DMS 273 treated with DMSO at 0.1 percent for 48 hours (cell line): ENCODE results near the gene ARL2.
"Not testable (repeated sequence)": the region's sequence is repeated elsewhere in the genome, so short reads cannot be mapped to it uniquely, and the experiment has no call there.

Experiments used
- DNase-seq: peaks from one replicate; lab custom pipeline; 2025; lab: John Stamatoyannopoulos, UW

ARL2 gene

DNA sequence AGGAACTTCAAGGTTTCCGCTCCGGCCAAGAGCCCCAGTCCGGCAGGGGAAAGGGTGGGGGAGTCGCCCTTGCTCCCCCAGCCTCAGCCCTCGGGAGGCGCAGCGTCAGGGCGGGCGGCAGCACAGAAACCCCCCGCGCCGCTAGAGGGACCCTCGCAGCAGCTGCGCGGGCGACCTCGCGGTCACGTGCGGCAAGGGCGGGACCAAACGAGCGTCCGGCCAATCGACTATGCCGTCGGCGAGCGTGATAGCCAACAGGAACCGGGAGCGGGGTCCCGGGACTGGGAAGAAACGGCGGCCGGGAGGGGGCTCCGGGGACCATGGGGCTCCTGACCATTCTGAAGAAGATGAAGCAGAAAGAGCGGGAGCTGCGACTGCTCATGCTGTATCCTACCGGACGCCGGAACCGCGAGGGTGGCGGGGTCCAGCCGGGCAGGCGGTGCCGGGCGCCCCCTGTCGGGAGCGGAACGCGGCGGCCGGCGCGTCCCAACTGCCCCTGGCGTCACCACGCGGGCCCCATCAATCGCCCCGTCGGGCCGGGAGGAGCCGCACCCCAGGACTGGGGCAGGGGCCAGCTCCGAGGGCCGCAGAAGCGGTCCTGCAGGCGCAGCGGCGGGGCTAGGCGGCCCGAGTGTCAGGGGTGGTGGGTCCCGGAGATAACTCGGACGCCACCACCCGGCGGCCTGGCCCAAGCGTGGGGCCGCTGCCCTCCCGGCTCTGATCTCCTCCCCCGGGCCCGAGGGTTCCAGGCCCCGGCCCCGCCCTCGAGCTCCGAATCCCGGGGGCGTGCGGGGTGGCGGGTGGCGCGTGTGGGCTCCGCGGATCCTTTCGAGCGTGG is at the start of gene ARL2:
Gene ARL2, plus strand, starts transcription at position 273 of the 838 bp plus-strand sequence. Its CDS starts 48 bp downstream, at position 321.
- peak; percentile 62 for DNase-seq

DNA sequence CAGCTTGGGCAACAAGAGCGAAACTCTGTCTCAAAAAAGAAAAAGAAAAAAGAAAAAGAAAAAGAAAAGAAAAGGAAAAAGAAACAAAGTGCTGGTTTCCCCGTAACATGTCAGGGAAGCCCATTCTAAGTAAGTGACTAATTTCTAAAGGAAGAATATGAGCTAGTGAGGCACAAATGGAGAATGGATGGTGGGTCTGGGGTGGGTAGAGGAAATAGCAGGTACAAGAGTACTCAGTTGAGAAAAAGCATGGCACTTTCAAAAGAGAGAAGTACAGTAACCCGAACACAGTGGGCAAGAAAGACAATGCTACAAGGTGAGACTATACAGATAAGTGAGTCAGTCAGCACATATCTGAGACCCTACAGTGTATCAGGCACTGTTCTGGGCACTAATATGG is 46.6 kb upstream of the ARL2 start:
- no peak for DNase-seq

DNA sequence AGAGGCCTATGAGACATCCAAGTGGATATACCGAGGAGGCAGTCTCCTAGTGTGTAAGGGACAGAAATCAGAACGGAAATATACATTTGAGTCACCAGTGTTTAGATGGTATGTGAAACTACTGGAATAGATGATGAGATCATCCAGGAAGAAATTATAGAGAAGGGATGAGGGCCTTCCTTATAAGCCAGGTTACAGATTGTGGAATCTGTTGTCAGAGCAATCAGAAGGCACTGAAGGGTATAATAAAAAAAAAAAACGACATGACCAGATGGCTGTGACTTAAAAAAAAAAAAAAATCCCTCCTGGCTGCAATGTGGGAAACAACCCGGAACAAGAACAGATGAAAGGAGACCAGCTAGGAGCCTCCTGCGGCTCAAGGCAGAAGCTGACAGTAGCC is 44.8 kb upstream of the ARL2 start:
- peak; percentile 22 for DNase-seq

GRCh38 chr11:64970731-64971151 is 43.2 kb upstream of the ARL2 start:
- no peak for DNase-seq

GRCh38 chr11:64971421-64972233 is 42.3 kb upstream of the ARL2 start, which contains the start of gene MAJIN:
TSS of gene MAJIN (minus strand) at chr11:64972108. CDS start at chr11:64959405, 12,703 bp downstream.
- no peak for DNase-seq

GRCh38 chr11:64974124-64974523 is 39.8 kb upstream of the ARL2 start:
- DNase-seq = no peak

DNA sequence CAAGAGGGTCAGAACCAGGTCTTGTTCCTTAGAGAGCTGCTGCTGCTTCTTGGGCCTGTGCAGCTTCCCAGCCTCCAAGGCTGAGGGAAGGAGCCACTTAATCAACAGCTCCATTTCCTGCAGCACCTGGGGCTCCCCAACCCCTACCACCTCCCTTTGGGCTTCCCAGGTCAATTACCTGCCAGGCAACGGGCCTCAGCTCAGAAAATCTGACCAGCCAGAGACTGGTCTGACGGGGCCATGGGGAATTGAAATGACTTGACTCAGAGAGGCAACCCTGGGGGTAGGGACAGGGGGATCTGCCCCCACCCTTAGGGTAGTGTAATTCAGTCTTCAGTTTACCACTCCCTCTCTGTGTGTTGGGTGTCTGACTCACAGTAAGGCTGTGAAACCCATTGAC is 37.3 kb upstream of the ARL2 start:
- no peak for DNase-seq

DNA sequence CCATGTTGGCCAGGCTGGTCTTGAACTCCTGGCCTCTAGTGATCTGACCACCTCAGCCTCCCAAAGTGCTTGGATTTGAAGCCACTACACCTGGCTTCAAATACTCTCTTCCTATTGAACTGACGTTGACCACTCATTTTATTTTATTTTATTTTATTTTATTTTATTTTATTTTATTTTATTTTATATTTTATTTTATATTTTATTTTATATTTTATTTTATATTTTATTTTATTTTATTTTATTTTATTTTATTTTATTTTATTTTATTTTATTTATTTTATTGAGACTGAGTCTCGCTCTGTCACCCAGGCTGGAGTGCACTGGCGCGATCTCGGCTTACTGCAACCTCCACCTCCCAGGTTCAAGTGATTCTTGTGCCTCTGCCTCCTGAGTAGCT is 30.6 kb upstream of the ARL2 start:
- DNase-seq = not testable (repeated sequence)

DNA sequence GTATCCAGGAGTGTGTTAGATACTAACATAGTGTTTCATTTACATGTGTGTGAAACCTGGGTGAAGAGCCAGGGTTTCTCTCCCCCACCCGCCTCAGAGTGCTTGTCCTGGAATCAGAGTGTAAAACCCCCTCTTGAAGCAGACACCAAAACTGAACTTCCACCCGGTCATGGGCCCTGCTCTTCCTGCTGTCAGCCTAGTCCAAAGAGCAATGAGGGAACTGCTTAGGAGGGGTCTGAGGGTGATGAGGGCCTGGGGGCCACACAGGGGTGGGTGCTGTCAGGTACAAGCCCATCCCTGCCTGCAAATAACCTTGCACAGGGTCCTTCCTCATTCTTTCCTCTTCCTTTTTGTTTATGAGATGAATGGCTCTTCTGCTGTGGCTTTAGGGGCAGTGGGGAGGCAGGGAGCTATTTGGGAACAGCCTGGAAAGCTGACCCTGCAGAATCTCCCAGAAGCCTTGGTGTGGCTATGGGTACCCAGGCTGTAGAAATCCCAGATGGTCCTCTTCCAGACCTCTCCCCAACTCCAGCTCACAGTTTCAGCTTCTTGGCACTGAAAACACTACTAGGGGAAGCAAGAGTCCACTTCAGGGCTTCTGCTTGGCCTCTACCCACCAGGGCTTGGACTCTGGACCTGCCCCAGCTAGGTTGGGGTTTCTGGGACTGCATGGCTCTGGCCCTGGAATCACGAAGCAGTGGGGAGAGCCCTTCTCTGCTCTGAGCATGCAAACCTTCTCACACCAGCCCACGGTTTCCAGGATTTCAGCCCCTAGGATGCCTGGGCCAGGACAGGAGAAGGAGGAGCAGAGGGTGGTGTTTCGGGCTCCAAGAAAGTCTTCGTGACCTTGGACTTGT is 25.7 kb upstream of the ARL2 start:
- DNase-seq = no peak

DNA sequence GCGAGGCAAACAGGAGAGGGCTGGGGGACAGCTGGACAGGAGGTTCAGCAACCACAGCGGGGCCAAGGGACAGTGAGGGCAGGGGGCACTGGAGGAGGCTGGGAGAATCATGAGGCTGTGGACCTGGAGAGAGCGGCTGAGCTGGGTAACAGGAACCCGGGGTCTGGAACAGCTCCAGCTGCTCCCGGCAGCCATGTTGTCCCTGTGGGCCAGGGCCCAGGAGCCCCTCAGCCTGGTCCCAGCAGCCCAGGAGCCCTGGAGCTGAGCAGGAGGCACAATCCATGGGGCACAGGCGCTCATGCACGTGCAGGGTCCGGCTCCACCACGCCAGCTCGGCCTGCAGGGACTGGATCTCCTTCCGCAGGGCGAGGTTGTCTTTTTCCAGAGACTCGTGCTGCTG is 24.5 kb upstream of the ARL2 start:
- DNase-seq = no peak

- DNase-seq = no peak
These were observed 23.6 kb upstream of the ARL2 start for GRCh38 chr11:64990222-64990923.

GRCh38 chr11:64994318-64994717 is 19.6 kb upstream of the ARL2 start:
- no peak for DNase-seq

- DNase-seq = no peak
These were observed 17.6 kb upstream of the ARL2 start for GRCh38 chr11:64996327-64996709.

DNA sequence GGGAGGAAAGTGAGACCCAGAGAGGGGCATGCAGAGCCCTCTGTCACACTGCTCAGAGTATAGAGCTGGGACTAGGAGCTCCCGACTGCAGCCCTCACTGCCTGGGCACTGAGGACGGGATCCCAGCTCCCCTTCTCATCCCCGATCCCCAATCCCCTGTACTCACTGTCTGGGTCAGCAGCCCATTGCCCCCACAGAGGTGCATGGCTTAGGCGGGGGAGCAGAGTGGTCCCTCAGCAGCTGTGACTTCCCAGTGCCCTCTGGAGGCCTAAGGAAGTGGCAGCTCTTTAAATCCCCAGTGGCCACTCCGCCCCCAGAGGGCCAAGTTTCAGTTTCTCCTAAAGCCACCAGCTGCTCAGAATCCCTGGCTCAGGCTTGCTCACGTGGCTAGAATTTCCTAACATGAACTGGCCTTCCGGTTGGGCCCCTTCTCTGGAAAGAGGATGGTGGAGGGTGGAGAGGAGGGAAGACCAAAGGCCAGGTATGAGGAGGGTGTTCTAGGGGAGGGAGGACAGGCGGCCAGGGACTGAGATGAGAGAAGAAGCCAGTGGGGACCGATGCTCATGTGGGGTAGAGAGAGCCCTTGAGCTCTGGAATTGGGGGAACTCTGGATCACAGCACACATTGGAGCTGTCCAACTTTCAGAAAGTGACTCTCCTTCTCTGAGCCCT is 17.1 kb upstream of the ARL2 start, which contains the start of gene BATF2:
Gene BATF2, minus strand, starts transcription at position 262 of the 671 bp plus-strand sequence. Its CDS starts 57 bp downstream, at position 205.
- DNase-seq = peak; percentile 61

DNA sequence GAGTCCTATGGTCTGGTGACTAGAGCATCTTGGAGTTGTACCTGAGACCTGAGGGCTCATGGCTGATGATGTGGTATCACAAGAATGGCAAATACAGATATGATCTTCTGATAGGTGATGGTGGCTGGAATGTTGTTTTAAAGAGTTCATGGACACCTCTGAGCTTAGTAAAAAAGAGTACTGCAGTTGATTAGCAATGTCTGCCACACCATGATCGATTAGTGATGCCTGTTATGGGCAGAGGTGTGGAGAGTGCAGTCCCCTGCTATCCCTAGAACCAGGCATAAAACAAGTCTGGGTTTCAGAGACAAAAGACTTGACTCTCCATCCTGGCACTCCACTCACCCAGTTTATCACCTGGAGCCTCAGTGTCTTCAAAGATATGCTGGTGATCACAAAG is 15.8 kb upstream of the ARL2 start:
- DNase-seq = no peak

DNA sequence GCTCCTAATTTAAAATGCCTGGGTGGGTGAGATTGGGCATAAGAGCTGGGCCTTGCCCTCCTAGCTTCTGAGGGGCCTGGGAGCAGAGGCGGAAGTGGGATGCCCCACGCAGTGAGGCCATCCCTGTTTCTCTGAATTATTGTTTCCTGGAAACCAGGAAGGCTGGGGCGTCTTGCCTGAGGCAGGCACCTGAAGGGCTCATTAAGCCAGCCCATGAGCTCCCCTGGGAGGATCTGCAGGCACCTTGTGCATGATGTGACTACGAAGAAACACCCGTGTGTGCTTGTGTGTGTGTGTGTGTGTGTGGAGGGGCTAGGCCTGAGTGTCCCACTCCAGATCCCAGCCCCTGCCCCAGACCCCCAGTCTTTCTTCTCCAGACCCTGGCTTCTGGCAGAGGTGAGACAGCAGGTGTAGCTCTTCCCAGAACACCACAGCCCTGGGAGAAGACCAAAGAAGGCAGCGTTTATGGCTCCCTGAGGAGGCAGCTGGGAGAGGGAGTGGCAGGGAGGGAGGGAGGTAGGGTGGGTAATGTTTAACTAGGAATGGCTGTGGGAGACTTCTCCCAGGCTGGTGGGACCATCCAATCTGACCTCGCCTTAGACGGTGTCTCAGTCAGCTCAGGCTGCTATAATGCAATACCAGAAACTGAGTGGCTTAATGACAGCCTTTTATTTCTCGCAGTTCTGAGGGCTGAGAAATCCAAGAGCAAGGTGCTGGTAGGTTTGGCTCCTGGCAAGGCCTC is 15.1 kb upstream of the ARL2 start:
- DNase-seq = no peak

GRCh38 chr11:64999478-64999877 is 14.5 kb upstream of the ARL2 start:
- DNase-seq = no peak

GRCh38 chr11:65002706-65003105 is 11.3 kb upstream of the ARL2 start:
- DNase-seq = no peak

- DNase-seq = no peak
These were observed 10.7 kb upstream of the ARL2 start for GRCh38 chr11:65003282-65003681.

DNA sequence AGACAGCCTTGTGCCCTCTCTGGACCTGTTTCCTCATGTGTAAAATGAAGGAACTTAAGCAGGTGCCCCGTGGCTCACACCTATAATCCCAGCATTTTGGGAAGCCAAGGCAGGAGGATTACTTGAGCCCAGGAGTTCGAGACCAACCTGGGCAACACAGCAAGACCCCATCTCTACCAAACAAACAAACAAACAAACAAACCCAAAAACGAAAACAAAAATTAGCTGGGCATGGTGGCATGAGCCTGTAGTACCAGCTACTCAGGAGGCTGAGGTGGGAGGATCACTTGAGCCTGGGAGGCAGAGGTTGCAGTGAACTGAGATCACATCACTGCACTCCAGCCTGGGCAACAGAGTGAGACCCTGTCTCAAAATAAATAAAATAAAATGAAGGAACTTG is 10.0 kb upstream of the ARL2 start:
- DNase-seq = not testable (repeated sequence)
